PC-9 (cell line): ENCODE results near the gene C1orf52.

ENCODE experiments used
- CTCF ChIP-seq: fragments of 200-600 bp; sonication (generic); conservative IDR thresholded peaks from 2 replicates; pipeline ENCODE4 v1.6.1; 2017; ENCODE audit warnings: mixed run types, antibody characterized with exemption, mild to moderate bottlenecking, moderate library complexity
- EZH2 ChIP-seq: fragments of 200-600 bp; sonication (generic); IDR thresholded peaks from 2 replicates; pipeline ENCODE4 v1.8.0; 2017; ENCODE audit warnings: antibody characterized with exemption, low read depth

DNA sequence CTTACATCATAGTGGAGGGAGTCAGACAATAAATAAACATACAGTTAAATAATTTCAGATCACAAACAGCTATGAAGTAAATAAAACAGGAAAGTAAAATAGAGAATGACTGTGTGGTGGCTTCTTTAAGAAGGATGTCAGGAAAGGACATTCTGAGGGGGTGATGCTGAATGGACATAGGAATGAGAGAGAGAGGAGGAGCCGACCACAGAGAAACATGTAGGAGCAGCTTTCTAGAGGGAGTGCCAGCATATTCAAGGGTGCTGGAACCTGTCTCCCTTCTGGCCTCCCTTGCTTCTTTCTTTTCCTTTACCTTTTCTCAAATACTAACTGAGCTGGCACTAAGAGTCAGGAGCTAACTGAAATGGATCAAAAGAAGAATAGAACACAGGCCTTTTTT lies 37.5 kb upstream of the C1orf52 start:
- TF ChIP-seq CTCF (no peak), EZH2 (no peak)
